Measurements from ENCODE around the gene MAML2. TPM values are rescaled to one million over a fixed set of nuclear protein-coding genes. Genes with fewer than 3 reads are reported as not detected.
A peak's percentile ranks its signal among the peaks of the same experiment; 100 is the strongest.

MAML2 gene
- total RNA-seq, 2 donors from 2014 or later = 29.2 to 34.9 TPM

GRCh38 chr11:96085319-96085930 is 257.6 kb downstream of the MAML2 start:
- H3K27ac Mint-ChIP-seq = no peak overlapping the region
- DNase-seq (no peak), ATAC-seq (no peak)
- no peak overlapping the region for H3K4me3 Mint-ChIP-seq
- H3K36me3 Mint-ChIP-seq (ENCODE audit: low read depth) = no peaks in the 10 kb centered on the region
- no peaks in the 10 kb centered on the region for H3K27me3 Mint-ChIP-seq
- H3K9me3 ChIP-seq (ENCODE audit: control insufficient read depth, low read length, poor library complexity, severe bottlenecking) = no peaks in the 10 kb centered on the region
- peaks cover 14% of the 10 kb centered on the region for H3K4me1 Mint-ChIP-seq

DNA sequence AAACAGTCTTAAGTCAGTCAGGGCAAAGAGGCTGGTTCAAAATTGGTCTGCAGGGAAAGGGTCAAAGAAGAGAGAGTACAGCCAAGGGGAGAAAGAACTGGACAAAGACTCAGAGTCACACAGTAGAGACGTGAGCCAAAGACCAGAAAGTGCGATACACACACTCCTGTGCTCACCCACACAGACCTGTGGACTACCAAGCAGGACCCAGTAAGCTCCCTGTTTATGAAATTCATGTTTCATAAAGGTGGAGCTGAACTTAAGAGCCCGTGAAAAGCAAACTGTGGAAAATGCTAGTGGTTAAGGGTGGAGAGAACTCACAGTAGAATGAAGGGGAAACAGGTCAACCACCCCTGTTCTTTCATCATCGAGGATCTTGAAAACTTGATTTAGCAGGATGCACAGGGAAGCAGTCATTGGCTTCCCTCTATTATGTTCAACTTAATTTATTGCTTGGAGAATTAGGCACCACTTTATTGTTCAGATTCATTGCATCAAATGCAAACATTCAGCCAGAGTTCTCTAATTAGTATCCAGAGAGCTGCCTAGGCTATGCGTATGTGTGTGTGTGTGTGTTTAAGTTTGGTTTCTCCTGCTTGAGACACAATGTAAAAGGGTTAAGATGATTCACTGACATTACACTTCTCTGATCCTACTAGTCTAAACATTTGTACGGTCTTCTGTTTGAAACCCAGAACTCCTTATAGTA is 258.2 kb downstream of the MAML2 start:
- no peak for ATAC-seq
- Mint-ChIP-seq H3K36me3 (ENCODE audit: low read depth) (no peaks in the 10 kb centered on the region), H3K4me3 (no peak overlapping the region), H3K4me1 (peaks cover 18% of the 10 kb centered on the region), H3K27ac (no peak overlapping the region), H3K27me3 (no peaks in the 10 kb centered on the region)
- no peak for DNase-seq
- H3K9me3 ChIP-seq (ENCODE audit: control insufficient read depth, low read length, poor library complexity, severe bottlenecking) = no peaks in the 10 kb centered on the region

DNA sequence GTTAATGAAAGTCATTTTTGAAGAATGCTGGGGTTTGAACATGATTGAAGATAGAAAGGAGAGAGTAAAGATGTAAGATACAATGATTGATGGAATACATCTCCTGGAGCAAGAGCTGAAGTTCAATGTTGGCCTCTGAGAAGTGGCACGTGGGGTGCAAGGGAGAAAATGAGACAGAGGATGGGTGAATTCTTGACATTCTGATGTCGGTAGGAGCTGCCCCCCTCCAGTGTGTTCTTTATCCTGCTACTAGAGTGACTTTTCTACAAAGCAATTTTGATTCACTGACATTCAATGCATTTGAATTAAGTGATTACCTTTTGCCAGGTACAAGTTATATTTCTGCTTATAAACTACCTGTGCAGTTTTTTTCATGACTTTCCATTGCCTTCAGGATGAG is 260.1 kb downstream of the MAML2 start:
- ATAC-seq = no peak
- Mint-ChIP-seq H3K27ac (no peak overlapping the region), H3K27me3 (no peaks in the 10 kb centered on the region), H3K4me1 (peaks cover 19% of the 10 kb centered on the region), H3K4me3 (no peak overlapping the region), H3K36me3 (ENCODE audit: low read depth) (peaks cover 3% of the 10 kb centered on the region)
- H3K9me3 ChIP-seq (ENCODE audit: control insufficient read depth, low read length, poor library complexity, severe bottlenecking) = no peaks in the 10 kb centered on the region
- DNase-seq = no peak

- ATAC-seq = no peak
- peaks cover 15% of the 10 kb centered on the region for H3K4me1 Mint-ChIP-seq
Measured at GRCh38 chr11:96082002-96082899, 260.7 kb downstream of the MAML2 start.

DNA sequence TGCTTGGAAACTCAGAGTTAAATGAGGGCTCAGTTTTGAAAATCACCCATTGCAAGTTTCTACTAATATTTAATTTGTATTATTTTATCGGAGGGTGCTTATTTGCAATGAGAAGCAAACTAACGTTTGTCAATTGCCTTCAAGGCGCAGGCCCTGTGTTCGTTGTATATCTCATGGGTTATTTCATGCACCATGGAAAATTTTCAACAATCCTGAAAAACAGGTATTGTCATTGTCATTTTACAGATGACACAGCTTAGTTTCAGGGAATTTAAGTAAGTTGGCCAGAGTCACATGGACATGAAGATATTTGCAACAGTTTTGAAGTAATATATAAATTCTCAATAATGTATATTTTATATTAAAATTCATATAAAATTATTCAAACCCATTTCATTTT is 261.4 kb downstream of the MAML2 start:
- no peak overlapping the region for H3K4me3 Mint-ChIP-seq
- no peaks in the 10 kb centered on the region for H3K9me3 ChIP-seq (ENCODE audit: control insufficient read depth, low read length, poor library complexity, severe bottlenecking)
- ATAC-seq (no peak), DNase-seq (no peak)
- H3K27ac Mint-ChIP-seq = no peak overlapping the region
- peaks cover 14% of the 10 kb centered on the region for H3K4me1 Mint-ChIP-seq
- H3K36me3 Mint-ChIP-seq (ENCODE audit: low read depth) = peaks cover 3% of the 10 kb centered on the region
- no peaks in the 10 kb centered on the region for H3K27me3 Mint-ChIP-seq

More at GRCh38 chr11:96082002-96082899, 260.7 kb downstream of the MAML2 start:
- Mint-ChIP-seq H3K4me3 (no peak overlapping the region), H3K36me3 (ENCODE audit: low read depth) (peaks cover 3% of the 10 kb centered on the region), H3K27ac (no peak overlapping the region), H3K27me3 (no peaks in the 10 kb centered on the region)
- DNase-seq = no peak
- H3K9me3 ChIP-seq (ENCODE audit: control insufficient read depth, low read length, poor library complexity, severe bottlenecking) = no peaks in the 10 kb centered on the region

- no peaks in the 10 kb centered on the region for H3K27me3 Mint-ChIP-seq
- no peaks in the 10 kb centered on the region for H3K9me3 ChIP-seq (ENCODE audit: control insufficient read depth, low read length, poor library complexity, severe bottlenecking)
- H3K36me3 Mint-ChIP-seq (ENCODE audit: low read depth) = peaks cover 3% of the 10 kb centered on the region
- no peak overlapping the region for H3K27ac Mint-ChIP-seq
- DNase-seq (no peak), ATAC-seq (no peak)
- no peak overlapping the region for H3K4me3 Mint-ChIP-seq
- H3K4me1 Mint-ChIP-seq = peaks cover 25% of the 10 kb centered on the region
Measured at GRCh38 chr11:96079691-96080090, 263.3 kb downstream of the MAML2 start.

DNA sequence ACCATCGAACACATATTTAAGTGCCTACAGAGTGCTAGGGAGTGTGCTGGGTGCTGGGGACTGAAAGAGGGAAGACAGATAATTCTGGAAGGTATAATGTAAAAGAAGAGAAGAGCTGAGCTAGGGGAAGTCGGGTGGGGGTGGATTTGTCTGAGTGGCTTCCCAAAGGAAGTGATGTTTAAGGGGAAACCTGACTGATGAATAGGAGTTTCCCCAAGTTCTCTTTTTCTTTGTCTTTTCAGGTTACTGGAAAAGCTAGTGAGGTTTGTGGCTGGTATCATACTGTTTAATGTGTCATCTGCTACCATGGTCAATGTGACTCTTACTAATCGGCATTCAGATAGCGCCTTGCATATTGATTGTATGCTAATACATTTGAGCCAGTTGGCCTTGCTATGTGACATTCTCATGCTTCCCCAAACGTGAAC is 267.4 kb downstream of the MAML2 start:
- H3K27ac Mint-ChIP-seq = peak overlapping the region; percentile 83

DNA sequence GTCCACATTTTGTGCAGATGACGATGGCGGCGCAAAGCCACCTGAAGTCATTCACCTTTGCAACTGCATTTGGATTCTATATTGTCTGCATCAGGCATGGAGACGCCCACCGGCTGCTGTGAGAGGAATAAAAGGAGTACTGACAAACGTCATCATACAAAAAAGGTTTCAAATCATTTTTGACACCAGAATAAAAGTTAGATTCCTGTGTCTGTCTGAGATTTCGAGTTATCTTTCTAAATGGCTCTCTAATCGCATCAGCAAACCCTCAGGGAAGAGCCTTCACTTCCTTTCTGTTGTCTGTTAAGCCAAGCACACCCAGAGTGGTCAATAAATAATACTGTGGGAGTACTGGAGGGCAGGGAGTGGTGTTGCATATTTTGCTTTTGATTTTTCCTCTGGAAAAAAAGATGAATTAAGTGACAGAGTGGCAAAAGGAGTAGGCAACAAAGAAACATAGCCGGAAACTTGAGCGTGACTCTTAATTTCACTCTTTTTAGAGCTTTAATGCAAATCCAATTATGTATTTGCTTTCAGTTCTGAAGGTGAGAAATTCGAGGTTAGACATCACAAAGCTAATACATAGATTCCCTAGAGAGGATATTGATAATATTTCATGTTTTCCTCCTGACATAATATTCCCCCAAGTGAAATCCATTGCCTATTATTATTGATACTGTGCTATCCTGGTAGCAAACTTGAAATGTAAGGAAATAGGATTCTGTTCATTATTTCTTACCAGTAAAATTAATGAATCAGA is 268.3 kb downstream of the MAML2 start:
- Mint-ChIP-seq H3K4me3 (peak overlapping the region; percentile 36), H3K4me1 (peaks cover 24% of the 10 kb centered on the region), H3K27me3 (no peaks in the 10 kb centered on the region), H3K36me3 (ENCODE audit: low read depth) (peaks cover 3% of the 10 kb centered on the region), H3K27ac (peak overlapping the region; percentile 83)
- ATAC-seq (no peak), DNase-seq (no peak)
- H3K9me3 ChIP-seq (ENCODE audit: control insufficient read depth, low read length, poor library complexity, severe bottlenecking) = no peaks in the 10 kb centered on the region

More for the DNA sequence above, 267.4 kb downstream of the MAML2 start:
- Mint-ChIP-seq H3K36me3 (ENCODE audit: low read depth) (peaks cover 3% of the 10 kb centered on the region), H3K4me1 (peaks cover 29% of the 10 kb centered on the region), H3K4me3 (peak overlapping the region; percentile 9), H3K27me3 (no peaks in the 10 kb centered on the region)
- peak; percentile 35 for ATAC-seq
- no peaks in the 10 kb centered on the region for H3K9me3 ChIP-seq (ENCODE audit: control insufficient read depth, low read length, poor library complexity, severe bottlenecking)
- no peak for DNase-seq

DNA sequence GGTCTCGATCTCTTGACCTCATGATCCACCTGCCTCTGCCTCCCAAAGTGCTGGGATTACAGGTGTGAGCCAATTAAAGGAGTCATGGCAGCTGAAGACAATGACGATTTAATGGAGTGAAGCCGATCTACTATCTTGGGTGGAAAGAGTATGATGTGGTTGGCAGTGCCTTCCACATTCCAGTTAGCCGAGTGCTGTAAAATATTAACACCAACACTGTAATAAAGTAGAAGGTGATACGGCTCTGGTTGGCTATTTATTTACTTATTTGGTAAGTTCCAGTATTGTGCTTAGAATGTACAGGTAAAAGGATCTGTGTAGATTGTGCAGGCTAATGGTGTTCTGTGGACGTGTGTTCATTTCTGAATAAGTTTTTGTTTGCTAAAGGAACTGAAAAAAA is 269.5 kb downstream of the MAML2 start:
- Mint-ChIP-seq H3K27me3 (no peaks in the 10 kb centered on the region), H3K4me1 (peaks cover 25% of the 10 kb centered on the region), H3K4me3 (no peak overlapping the region), H3K36me3 (ENCODE audit: low read depth) (no peaks in the 10 kb centered on the region), H3K27ac (no peak overlapping the region)
- ATAC-seq (no peak), DNase-seq (no peak)
- H3K9me3 ChIP-seq (ENCODE audit: control insufficient read depth, low read length, poor library complexity, severe bottlenecking) = no peaks in the 10 kb centered on the region

- H3K9me3 ChIP-seq (ENCODE audit: control insufficient read depth, low read length, poor library complexity, severe bottlenecking) = no peaks in the 10 kb centered on the region
- no peaks in the 10 kb centered on the region for H3K27me3 Mint-ChIP-seq
- H3K27ac Mint-ChIP-seq = no peak overlapping the region
- DNase-seq (no peak), ATAC-seq (no peak)
- no peaks in the 10 kb centered on the region for H3K36me3 Mint-ChIP-seq (ENCODE audit: low read depth)
- no peak overlapping the region for H3K4me3 Mint-ChIP-seq
- peaks cover 26% of the 10 kb centered on the region for H3K4me1 Mint-ChIP-seq
Measured at GRCh38 chr11:96072592-96072991, 270.4 kb downstream of the MAML2 start.

DNA sequence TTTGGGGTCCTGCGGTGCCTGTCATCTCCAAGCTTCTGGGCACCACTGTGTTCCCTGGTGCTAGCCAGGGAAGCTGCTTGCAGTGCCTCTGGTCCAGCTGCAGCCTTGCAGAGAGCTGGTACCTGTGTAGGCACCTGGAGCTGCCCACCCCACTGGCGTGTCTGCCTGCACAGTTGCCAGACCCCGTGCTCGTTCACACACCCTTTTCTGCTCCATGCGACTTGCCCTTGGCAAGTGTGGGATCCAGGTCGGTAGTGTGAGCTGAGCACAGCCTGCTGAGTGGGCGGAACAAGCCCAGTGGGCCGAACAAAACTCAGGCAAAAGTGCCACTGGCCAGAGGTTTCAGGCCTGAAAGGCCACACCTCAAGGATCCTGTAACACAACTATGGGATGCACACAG is 272.5 kb downstream of the MAML2 start:
- peak overlapping the region; percentile 75 for H3K27ac Mint-ChIP-seq
- no peak overlapping the region for H3K4me3 Mint-ChIP-seq
- H3K27me3 Mint-ChIP-seq = no peaks in the 10 kb centered on the region
- no peak for DNase-seq
- peaks cover 29% of the 10 kb centered on the region for H3K4me1 Mint-ChIP-seq
- H3K36me3 Mint-ChIP-seq (ENCODE audit: low read depth) = no peaks in the 10 kb centered on the region
- H3K9me3 ChIP-seq (ENCODE audit: control insufficient read depth, low read length, poor library complexity, severe bottlenecking) = no peaks in the 10 kb centered on the region
- no peak for ATAC-seq

DNA sequence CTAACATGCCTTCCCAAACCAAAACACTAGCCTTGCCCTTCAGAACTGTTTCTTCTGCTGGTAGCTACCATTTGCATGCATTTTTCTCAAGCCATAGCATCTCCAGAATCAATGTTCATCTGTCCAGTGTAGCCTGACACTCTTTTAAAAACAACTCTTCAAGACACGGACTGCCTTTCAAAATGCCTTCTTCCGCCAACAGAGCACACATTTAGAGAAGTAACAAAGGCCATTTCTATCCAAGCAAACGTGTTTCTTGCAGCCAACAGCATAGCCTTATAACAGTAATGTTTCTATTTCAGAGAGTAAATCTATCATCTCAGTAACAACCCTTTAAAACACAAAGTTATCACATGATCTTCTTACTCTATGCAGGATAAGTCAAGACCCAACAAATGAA is 275.8 kb downstream of the MAML2 start:
- ATAC-seq = no peak
- Mint-ChIP-seq H3K4me3 (no peak overlapping the region), H3K27me3 (no peaks in the 10 kb centered on the region), H3K27ac (peak overlapping the region; percentile 71), H3K4me1 (peaks cover 35% of the 10 kb centered on the region), H3K36me3 (ENCODE audit: low read depth) (no peaks in the 10 kb centered on the region)
- DNase-seq = no peak
- H3K9me3 ChIP-seq (ENCODE audit: control insufficient read depth, low read length, poor library complexity, severe bottlenecking) = no peaks in the 10 kb centered on the region

DNA sequence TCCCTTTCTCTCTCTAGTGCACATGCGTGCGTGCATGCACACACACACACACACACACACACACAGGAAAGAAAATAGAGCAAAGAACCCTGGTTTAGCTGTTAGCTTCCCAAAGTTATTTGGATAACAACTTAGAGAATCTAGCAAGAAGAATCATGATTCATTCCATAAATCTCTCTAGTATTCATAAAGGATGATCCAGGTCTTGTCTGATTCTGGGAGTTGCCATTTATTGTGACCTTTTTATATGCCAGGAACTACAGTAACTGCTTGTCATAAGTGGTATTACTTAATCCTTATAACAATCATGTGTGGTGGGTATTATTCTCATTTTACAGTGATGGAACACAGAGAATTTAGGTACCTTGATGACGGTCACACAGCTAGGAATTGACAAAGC is 277.6 kb downstream of the MAML2 start:
- no peaks in the 10 kb centered on the region for H3K9me3 ChIP-seq (ENCODE audit: control insufficient read depth, low read length, poor library complexity, severe bottlenecking)
- ATAC-seq = no peak
- H3K36me3 Mint-ChIP-seq (ENCODE audit: low read depth) = no peaks in the 10 kb centered on the region
- no peaks in the 10 kb centered on the region for H3K27me3 Mint-ChIP-seq
- no peak for DNase-seq
- H3K4me1 Mint-ChIP-seq = peaks cover 39% of the 10 kb centered on the region
- H3K4me3 Mint-ChIP-seq = no peak overlapping the region
- peak overlapping the region; percentile 71 for H3K27ac Mint-ChIP-seq
